ENCODE results near the gene NUAK2.

Gene NUAK2

DNA sequence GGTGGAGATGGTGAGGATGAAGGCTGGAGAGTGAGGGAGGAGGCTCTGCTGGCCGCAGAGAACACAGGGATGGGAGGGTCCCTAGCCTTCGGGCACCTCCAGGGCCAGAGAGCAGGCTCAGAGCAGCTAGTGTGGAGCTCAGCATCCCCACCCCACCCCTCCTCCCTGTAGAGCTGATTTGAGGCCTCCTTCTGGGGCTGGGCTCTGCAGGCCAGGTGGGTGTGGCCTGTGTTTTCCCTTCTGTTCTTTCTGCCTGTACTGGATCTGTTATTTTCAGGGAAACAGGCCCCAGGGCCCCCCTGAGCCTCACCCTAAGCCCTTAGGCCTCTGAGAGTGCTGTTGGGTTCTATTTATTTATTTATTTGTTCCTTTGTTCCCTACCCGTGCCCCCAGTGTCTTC, 49.0 kb downstream of the NUAK2 start:
- Histone ChIP-seq H3K36me3 (ENCODE audit: control insufficient read depth, insufficient read depth, low read length) (no peaks in the 10 kb centered on the region), H2AFZ (no peak overlapping the region), H3K4me2 (ENCODE audit: low read length) (no peak overlapping the region), H3K27me3 (ENCODE audit: control insufficient read depth, insufficient read depth, low read length) (no peaks in the 10 kb centered on the region), H3K9me3 (ENCODE audit: control insufficient read depth, low read length) (no peaks in the 10 kb centered on the region), H3K9ac (no peak overlapping the region), H3K4me1 (peaks cover 6% of the 10 kb centered on the region), H3K79me2 (no peaks in the 10 kb centered on the region), H3K27ac (no peak overlapping the region), H3K4me3 (ENCODE audit: low read depth, low read length) (no peak overlapping the region)
- TF ChIP-seq, protein P1, sequence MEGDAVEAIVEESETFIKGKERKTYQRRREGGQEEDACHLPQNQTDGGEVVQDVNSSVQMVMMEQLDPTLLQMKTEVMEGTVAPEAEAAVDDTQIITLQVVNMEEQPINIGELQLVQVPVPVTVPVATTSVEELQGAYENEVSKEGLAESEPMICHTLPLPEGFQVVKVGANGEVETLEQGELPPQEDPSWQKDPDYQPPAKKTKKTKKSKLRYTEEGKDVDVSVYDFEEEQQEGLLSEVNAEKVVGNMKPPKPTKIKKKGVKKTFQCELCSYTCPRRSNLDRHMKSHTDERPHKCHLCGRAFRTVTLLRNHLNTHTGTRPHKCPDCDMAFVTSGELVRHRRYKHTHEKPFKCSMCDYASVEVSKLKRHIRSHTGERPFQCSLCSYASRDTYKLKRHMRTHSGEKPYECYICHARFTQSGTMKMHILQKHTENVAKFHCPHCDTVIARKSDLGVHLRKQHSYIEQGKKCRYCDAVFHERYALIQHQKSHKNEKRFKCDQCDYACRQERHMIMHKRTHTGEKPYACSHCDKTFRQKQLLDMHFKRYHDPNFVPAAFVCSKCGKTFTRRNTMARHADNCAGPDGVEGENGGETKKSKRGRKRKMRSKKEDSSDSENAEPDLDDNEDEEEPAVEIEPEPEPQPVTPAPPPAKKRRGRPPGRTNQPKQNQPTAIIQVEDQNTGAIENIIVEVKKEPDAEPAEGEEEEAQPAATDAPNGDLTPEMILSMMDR (IDR thresholded peaks at IDR 0.05) = no peak

DNA sequence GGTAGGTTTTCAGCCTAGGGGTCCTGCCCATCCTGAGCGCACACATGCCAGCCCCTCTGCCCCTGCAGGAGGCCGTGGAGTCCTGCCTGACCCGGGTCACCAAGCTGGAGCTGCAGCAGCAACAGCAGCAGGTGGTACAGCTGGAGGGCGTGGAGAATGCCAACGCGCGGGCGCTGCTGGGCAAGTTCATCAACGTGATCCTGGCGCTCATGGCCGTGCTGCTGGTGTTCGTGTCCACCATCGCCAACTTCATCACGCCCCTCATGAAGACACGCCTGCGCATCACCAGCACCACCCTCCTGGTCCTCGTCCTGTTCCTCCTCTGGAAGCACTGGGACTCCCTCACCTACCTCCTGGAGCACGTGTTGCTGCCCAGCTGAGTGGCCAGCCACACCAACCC, 49.8 kb downstream of the NUAK2 start:
- no peaks in the 10 kb centered on the region for H3K9me3 ChIP-seq (ENCODE audit: control insufficient read depth, low read length)
- H3K4me1 ChIP-seq = peaks cover 6% of the 10 kb centered on the region
- H3K4me3 ChIP-seq (ENCODE audit: low read depth, low read length) = no peak overlapping the region
- H3K36me3 ChIP-seq (ENCODE audit: control insufficient read depth, insufficient read depth, low read length) = no peaks in the 10 kb centered on the region
- H3K4me2 ChIP-seq (ENCODE audit: low read length) = no peak overlapping the region
- H3K27me3 ChIP-seq (ENCODE audit: control insufficient read depth, insufficient read depth, low read length) = no peaks in the 10 kb centered on the region
- H3K27ac ChIP-seq = no peak overlapping the region
- TF ChIP-seq, protein P1 (IDR thresholded peaks at IDR 0.05) = no peak
- H3K79me2 ChIP-seq = no peaks in the 10 kb centered on the region
- no peak overlapping the region for H2AFZ ChIP-seq
- H3K9ac ChIP-seq = no peak overlapping the region

DNA sequence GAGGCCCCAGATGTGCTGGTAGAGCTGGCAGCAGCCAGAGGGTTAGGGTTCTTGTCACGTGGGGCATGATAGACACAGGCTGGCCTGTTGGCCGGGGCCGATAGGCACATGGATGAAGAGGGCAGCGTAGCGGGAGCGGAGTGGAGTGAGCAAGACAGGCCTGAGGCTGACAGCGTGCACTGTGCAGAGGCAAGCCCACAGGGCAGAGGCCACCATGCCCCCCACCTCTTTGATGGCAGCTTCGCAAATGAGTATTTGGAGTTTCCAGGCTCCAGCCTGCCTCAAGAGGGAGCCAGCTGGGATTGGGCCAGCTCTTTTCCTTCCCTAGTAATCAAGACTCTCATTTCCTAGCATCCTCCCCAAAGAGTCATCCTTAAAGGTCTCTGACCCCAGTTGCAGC, 50.3 kb downstream of the NUAK2 start:
- TF ChIP-seq, protein P1 (IDR thresholded peaks at IDR 0.05) = no peak
- Histone ChIP-seq H3K4me2 (ENCODE audit: low read length) (no peak overlapping the region), H3K79me2 (no peaks in the 10 kb centered on the region), H3K9ac (no peak overlapping the region), H3K36me3 (ENCODE audit: control insufficient read depth, insufficient read depth, low read length) (no peaks in the 10 kb centered on the region), H3K4me1 (peaks cover 6% of the 10 kb centered on the region), H3K9me3 (ENCODE audit: control insufficient read depth, low read length) (no peaks in the 10 kb centered on the region), H3K27me3 (ENCODE audit: control insufficient read depth, insufficient read depth, low read length) (no peaks in the 10 kb centered on the region), H3K27ac (no peak overlapping the region), H2AFZ (no peak overlapping the region), H3K4me3 (ENCODE audit: low read depth, low read length) (no peak overlapping the region)

DNA sequence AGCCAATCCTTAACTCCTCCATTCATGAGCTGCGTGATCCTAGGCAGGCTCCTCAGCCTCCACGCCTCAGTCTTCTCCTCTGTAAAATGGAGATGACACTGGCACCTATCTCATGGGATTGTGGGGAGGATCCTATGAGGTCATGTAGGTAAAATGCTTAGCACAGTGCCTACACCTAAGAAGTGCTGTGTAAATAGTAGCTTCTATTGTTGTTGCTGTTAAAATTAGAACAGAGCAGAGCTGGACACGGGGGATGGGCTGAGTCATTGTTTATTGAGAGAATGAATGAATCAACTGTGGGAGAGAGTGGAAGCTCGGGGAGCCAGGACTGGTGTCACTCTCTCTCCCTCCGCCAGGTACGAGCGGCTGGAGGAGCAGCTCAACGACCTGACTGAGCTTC, 50.8 kb downstream of the NUAK2 start:
- TF ChIP-seq, protein P1 (IDR thresholded peaks at IDR 0.05) = no peak
- Histone ChIP-seq H3K36me3 (ENCODE audit: control insufficient read depth, insufficient read depth, low read length) (no peaks in the 10 kb centered on the region), H3K4me2 (ENCODE audit: low read length) (no peak overlapping the region), H3K9ac (no peak overlapping the region), H3K4me3 (ENCODE audit: low read depth, low read length) (no peak overlapping the region), H3K27ac (no peak overlapping the region), H3K4me1 (peaks cover 6% of the 10 kb centered on the region), H2AFZ (no peak overlapping the region), H3K9me3 (ENCODE audit: control insufficient read depth, low read length) (no peaks in the 10 kb centered on the region), H3K79me2 (no peaks in the 10 kb centered on the region), H3K27me3 (ENCODE audit: control insufficient read depth, insufficient read depth, low read length) (no peaks in the 10 kb centered on the region)

DNA sequence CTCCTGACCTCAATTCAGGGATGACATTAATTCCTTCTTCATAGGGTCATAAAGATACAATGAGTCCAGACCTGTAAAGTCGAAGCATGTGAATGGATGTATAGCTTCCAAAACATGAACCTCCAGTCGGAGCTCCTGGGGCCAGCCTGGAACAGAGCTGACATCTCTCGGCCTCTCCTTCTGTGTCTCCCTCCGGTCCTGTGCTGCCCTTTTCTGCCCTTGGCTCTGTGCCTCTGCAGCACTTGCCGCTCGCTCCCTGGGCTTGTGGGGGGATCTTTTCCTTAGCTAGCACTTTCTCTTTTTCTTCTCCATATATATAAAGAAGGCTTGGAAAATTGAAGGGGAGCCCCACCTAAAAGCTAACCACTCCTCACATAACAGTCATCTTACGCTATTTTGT, 51.3 kb downstream of the NUAK2 start:
- H3K79me2 ChIP-seq = no peaks in the 10 kb centered on the region
- no peak overlapping the region for H3K4me2 ChIP-seq (ENCODE audit: low read length)
- H3K27me3 ChIP-seq (ENCODE audit: control insufficient read depth, insufficient read depth, low read length) = no peaks in the 10 kb centered on the region
- H3K9me3 ChIP-seq (ENCODE audit: control insufficient read depth, low read length) = no peaks in the 10 kb centered on the region
- no peak overlapping the region for H3K4me3 ChIP-seq (ENCODE audit: low read depth, low read length)
- TF ChIP-seq, protein P1 (IDR thresholded peaks at IDR 0.05) = no peak
- H3K4me1 ChIP-seq = peaks cover 6% of the 10 kb centered on the region
- no peak overlapping the region for H3K27ac ChIP-seq
- no peaks in the 10 kb centered on the region for H3K36me3 ChIP-seq (ENCODE audit: control insufficient read depth, insufficient read depth, low read length)
- no peak overlapping the region for H2AFZ ChIP-seq
- H3K9ac ChIP-seq = no peak overlapping the region

All from parathyroid adenoma (tissue), 2 donors.